HG02870 (cell line): Measurements from ENCODE around the gene RBM6.
"Not testable (repeated sequence)": the region's sequence is repeated elsewhere in the genome, so short reads cannot be mapped to it uniquely, and the experiment has no call there.

ENCODE experiments used
- ATAC-seq: cut with Tn5 transposase; IDR thresholded peaks from one replicate; pipeline ENCODE4 v1.9.1; 2021; ENCODE audit warnings: mild to moderate bottlenecking, moderate library complexity; ENCODE audit not compliant: unreplicated experiment

The RBM6 gene

GRCh38 chr3:49976942-49977341 lies 37.0 kb downstream of the RBM6 start:
- no peak for ATAC-seq

- no peak for ATAC-seq
Measured at GRCh38 chr3:49984394-49984793, 44.4 kb downstream of the RBM6 start.

- no peak for ATAC-seq
Measured at GRCh38 chr3:49992326-49992725, 52.4 kb downstream of the RBM6 start.

- ATAC-seq = no peak
Measured at GRCh38 chr3:49994476-49994875, 54.5 kb downstream of the RBM6 start.

- ATAC-seq = no peak
Measured at GRCh38 chr3:49996016-49996415, 56.1 kb downstream of the RBM6 start.

- no peak for ATAC-seq
Measured at GRCh38 chr3:49997862-49998261, 57.9 kb downstream of the RBM6 start.

GRCh38 chr3:49998326-49998725 lies 58.4 kb downstream of the RBM6 start:
- ATAC-seq = no peak

GRCh38 chr3:50001511-50001910 lies 61.6 kb downstream of the RBM6 start:
- no peak for ATAC-seq

- ATAC-seq = no peak
Measured at GRCh38 chr3:50003216-50003615, 63.3 kb downstream of the RBM6 start.

- ATAC-seq = no peak
Measured at GRCh38 chr3:50003824-50004223, 63.9 kb downstream of the RBM6 start.

- no peak for ATAC-seq
Measured at GRCh38 chr3:50008931-50009330, 69.0 kb downstream of the RBM6 start.

GRCh38 chr3:50010959-50011358 lies 71.0 kb downstream of the RBM6 start:
- no peak for ATAC-seq

- ATAC-seq = no peak
Measured at GRCh38 chr3:50015918-50016317, 76.0 kb downstream of the RBM6 start.

- ATAC-seq = no peak
Measured at GRCh38 chr3:50028346-50028745, 88.4 kb downstream of the RBM6 start.

GRCh38 chr3:50031201-50031600 lies 91.3 kb downstream of the RBM6 start:
- not testable (repeated sequence) for ATAC-seq

- no peak for ATAC-seq
Measured at GRCh38 chr3:50044976-50045375, 105.0 kb downstream of the RBM6 start.

- no peak for ATAC-seq
Measured at GRCh38 chr3:50047426-50047825, 107.5 kb downstream of the RBM6 start.

GRCh38 chr3:50050361-50050760 lies 110.4 kb downstream of the RBM6 start:
- no peak for ATAC-seq

GRCh38 chr3:50057756-50058155 lies 117.8 kb downstream of the RBM6 start:
- no peak for ATAC-seq

GRCh38 chr3:50068134-50068533 lies 128.2 kb downstream of the RBM6 start:
- ATAC-seq = no peak

GRCh38 chr3:50078091-50078490 lies 138.1 kb downstream of the RBM6 start:
- ATAC-seq = no peak

GRCh38 chr3:50078622-50079021 lies 138.7 kb downstream of the RBM6 start:
- no peak for ATAC-seq

GRCh38 chr3:50084951-50085350 lies 145.0 kb downstream of the RBM6 start:
- ATAC-seq = not testable (repeated sequence)
